G401 (cell line): ENCODE results near the gene ARMC3. TPM values are rescaled to one million over a fixed set of nuclear protein-coding genes. Genes with fewer than 3 reads are reported as not detected.
A peak's percentile ranks its signal among the peaks of the same experiment; 100 is the strongest.
"Not testable (repeated sequence)": the region's sequence is repeated elsewhere in the genome, so short reads cannot be mapped to it uniquely, and the experiment has no call there.

Experiments
- DNase-seq: peaks from one replicate; pipeline ENCODE4 v3.0.0-alpha.2; 2015; ENCODE audit warnings: low spot score
- in situ Hi-C: cut with HindIII; loops from 2 replicates; pipeline ENCODE4 v1.10.0; 2016; ENCODE audit warnings: low sequenced_read_pairs, mixed read lengths
- total RNA-seq: library from RNA; depleted of rRNA; stranded (reverse); fragments of >200 nt; shearing (Covaris generic); gene quantifications from 2 replicates; pipeline ENCODE4 v1.2.3, GENCODE V29; 2014

ARMC3 gene
- total RNA-seq, 1 experiment from 2014 or later = not detected

DNA sequence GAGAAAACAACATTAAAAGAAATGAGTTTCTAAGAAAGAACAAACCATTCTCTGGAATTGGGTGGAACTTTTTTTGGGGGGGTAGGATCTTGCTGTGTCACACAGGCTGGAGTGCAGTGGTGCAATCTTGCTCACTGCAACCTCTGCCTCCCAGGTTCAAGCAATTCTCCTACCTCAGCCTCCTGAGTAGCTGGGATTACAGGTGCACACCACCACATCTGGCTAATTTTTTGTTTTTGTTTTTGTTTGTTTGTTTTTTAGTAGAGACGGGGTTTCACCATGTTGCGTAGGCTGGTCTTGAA, 136.9 kb downstream of the ARMC3 start:
- in situ Hi-C loops, DNase-seq: not testable (repeated sequence)

DNA sequence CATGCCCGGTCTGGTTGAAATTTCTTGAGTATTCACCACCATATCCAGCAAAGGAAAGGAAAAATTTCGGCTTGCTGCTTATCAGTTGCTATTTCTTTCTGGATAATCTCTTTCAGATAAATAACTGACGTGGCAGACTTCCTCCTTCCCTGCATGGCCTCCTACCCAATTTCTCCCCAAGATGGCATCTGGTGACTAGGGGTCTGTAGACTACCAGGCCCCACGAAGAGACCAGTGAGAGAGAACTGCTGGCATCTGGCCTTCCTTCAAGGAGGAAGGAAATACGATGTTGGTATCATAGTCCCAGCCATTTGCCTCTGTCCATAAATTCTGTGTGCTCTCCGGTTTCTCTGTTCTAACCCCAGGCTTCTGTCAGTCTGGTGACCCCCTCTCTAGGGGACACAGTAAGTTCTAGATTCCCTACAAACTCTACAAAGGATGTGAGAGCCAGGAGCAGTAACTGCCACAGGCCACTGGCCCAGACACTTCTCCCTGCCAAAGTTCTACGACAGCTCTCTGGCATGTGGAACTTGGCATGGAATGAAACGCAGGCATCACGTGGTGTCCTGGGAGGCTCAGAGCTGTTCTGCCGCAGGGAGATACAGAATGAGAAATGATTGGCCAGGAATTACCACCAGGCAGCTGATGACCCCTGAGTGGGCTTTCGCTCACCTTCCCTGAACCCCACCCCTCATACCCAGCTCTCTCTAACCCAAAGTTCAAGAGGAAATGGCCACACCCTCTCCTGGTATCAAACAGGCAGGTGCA, 137.5 kb downstream of the ARMC3 start:
- DNase-seq = peak; percentile 53
- in situ Hi-C loops = no loop called here

DNA sequence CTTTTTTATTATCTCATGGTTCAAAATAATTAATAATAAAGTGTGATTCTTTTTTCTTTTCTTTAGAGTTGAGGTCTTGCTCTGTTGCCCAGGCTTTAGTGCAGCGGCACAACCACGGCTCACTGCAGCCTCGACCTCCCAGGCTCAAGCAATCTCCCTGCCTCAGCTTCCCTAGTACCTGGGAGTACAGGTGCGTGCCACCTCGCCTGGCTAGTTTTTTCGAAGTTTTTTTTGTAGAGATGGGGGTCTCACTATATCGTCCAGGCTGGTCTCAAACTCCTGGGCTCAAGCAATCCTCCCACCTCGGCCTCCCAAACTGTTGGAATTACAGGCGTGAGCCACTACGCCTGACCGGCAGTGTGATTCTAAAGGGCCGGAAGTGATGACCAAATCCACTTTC, 139.5 kb downstream of the ARMC3 start:
- in situ Hi-C loops = no loop called here
- no peak for DNase-seq

DNA sequence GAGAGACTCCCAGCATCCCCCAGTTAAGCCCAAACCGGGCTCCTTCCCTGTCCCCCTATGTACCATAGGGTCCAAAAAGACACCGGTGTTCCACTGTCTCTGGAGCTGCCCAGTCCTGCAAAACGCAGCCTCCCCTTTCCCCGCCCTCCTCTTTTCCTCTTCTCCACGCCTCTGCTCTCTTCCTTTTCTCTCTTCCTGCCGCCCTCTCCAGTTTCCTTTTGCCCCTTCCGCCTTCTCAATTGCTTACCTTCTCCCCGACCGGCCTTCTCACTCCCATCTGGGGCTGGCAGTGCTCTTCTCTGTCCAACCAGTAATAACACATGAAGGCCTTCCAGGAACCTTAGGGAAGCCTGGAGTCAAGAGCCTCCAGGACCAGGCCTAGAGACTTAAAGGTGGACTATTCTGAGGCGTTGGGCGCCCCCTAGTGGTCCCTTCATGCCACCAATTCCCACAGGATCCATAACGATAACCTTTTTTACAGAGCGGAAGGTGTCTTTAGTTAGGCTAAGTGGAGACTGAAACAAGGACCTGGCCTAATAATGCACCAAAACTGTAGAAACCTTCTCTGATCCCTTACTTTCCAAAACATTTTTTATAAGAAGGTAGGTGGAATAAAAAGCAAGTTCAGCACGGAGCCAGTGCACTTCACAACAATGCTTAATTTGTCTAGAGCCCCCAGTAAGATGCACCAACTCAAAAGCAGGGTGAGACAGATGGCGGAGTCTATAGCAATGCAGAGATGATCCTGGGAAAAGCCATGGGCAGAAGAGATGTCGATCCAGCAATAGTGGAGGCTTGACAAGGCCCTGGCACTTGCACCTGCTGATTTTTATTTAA, 140.3 kb downstream of the ARMC3 start:
- in situ Hi-C loops = no loop called here
- peak; percentile 82 for DNase-seq

DNA sequence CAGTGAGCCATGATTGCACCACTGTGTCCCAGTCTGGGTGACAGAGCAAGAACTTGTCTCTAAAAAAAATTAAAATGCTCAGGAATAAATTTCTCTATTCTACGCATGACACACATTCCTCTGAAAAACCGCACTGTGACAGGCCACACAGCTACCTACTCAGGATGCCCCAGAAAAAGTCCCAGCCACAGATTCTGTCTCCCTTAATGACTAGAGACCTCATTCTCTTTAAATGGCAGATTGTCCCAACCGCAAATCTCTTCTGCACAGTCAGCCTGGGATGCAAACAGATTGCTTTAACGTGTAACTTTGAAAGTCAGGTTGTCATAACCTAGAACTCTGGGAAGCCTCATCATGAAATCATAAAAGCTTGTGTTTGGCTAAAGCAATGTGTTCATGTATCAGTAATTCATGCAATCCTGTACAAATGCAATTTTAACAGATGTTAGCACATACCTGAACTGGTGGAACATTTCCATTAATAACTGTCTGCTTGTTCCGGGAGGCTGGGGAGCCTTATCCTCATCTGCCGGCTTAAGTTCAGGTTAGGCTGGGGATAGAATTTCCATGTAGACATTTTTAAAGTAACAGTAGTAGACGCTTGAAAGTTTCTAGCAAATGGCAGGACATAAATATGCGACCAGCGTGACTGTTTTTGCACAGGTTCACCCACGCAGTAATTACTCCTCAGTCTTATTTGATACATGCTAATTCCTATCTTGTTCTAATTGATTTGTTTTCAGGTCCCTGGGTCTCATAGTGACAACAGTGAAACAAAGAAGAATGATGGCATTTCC, 141.4 kb downstream of the ARMC3 start:
- in situ Hi-C loops = no loop called here
- DNase-seq = no peak

DNA sequence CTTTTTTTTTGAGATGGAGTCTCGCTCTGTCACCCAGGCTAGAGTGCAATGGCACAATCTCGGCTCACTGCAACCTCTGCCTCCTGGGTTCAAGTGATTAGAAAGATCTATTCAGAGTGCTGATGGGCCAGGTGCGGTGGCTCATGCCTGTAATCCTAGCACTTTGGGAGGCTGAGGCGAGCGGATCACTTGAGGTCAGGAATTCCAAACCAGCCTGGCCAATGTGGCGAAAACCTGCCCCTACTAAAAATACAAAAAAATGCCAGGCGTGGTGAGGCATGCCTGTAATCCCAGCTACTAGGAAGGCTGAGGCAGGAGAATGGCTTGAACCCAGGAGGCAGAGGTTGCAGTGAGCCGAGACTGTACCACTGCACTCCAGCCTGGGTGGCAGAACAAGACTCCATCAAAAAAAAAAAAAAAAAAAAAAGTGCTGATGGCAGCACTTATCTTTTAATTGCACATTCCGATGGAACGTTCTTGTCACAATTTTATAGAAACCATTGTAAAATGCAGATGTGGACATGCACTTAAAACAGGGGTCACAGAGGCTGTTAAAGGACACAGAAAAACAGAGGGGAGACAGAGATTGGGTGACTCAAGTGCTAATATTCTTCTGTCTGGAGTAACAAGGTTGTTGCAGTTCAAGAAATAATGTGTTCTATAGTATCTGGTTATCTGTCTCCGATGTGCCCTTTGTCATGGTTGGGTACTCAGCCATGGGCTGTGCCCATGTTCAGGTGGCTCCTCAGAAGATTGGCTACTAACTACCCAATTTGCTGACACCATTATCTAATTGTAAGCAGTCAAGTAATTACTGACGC, 142.4 kb downstream of the ARMC3 start:
- DNase-seq, in situ Hi-C loops: not testable (repeated sequence)

DNA sequence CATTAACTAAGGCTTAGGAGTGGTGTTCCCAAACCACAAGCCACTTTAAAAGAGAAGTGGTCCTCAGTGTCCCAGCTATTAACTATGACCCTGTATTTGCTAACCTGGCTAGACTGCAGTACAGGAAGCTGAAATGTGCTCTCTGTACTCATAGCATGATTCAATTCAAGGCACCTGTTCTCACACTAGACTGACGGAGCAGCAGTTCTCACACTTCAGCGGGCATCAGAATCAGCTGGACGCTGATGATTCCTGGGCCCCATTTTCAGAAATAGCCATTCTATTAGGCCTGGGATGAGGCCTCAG, 143.0 kb downstream of the ARMC3 start:
- in situ Hi-C loops = no loop called here

DNA sequence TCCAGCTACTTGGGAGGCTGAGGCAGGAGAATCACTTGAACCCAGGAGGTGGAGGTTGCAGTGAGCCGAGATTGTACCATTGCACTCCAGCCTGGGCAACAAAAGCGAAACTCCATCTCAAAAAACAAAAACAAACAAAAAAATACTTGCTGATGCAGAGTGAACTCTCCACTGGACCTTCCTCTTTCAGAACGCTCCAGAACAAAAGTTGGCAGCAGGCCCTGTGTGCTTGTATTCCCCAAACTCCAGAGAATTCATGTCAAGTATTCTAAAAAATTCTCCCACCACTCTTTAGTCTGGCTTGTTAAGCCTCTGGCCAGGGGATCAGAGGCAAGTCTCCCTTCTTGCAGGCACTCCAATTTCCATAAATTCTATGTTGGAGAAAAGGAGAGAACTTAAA, 144.7 kb downstream of the ARMC3 start:
- DNase-seq, in situ Hi-C loops: not testable (repeated sequence)

More for the DNA sequence above, 143.0 kb downstream of the ARMC3 start:
- no peak for DNase-seq

DNA sequence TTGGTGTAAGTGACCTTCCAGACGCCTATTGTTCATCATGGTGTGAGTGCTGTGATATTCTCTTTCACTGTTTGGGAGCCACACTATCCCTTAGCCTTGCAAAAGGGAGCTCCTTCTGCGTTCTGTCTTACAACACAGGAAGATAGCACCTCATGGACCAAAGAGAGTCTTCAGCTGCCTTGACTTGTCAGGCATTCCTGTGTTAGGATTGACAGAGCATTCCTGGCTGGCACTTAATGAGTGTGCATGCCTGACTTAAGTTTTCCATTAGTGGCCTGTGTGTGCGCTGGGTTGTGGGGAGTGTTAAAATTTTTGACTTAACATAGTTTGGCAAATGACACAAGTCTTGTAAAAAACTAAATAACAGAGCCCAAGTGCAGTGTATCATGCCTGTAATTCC, 145.7 kb downstream of the ARMC3 start:
- no peak for DNase-seq
- in situ Hi-C loops = no loop called here

DNA sequence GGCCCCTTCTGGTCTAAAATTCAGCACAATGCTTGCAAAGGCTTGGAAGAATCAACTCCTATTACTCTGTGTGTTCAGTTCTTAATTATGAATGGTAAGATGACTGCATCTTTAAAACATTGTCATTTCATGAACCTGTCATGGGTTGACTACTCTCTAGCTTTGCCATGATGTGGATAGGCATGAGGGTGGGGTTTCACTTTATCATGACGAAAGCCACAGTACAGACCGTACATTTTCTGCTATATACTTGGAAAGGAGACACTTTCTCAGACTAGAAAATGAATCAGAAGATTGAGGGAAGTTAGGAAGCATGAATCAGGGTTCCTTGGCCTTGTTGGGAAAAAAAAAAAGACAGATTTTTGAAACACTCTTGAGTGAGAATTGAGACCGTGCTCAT, 147.8 kb downstream of the ARMC3 start:
- in situ Hi-C loops = no loop called here
- no peak for DNase-seq

DNA sequence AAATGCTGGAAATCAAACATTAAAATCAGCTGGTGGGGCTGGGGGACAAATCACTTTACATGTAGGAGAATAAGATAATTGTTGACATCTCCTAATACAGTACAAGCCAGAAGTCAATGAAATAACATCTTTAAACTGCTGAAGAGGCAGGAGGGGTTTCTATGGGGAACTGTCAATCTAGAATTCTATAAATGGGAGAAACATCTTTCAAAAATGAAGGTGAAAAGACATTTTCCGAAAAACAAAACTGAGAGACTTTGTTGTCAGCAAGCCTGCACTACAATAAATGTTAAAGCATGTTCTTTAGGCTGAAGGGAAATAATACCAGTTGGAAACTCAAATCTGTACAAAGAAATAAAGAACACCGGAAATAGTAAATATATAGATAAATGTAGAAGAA, 150.3 kb downstream of the ARMC3 start:
- no peak for DNase-seq
- in situ Hi-C loops = no loop called here

DNA sequence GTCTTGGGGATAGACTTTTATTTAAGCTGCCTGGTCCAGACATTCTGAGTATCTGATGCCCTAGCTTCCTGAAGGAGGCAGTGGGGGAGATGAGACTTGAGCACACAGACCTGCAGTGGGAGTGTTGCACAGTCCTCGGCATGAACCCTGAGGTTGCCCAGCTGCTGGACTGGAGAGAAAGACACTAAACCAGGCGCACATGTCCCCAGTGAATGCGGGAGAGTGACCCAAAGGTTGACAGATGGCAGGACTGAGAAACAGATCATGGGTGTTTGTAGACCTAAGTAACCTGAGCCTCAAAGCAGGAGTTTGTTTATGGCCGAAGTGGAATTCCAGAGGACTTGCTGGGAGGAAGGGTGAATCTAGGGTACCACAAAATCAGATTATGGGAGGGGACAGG, 151.8 kb downstream of the ARMC3 start:
- no peak for DNase-seq
- in situ Hi-C loops = no loop called here

DNA sequence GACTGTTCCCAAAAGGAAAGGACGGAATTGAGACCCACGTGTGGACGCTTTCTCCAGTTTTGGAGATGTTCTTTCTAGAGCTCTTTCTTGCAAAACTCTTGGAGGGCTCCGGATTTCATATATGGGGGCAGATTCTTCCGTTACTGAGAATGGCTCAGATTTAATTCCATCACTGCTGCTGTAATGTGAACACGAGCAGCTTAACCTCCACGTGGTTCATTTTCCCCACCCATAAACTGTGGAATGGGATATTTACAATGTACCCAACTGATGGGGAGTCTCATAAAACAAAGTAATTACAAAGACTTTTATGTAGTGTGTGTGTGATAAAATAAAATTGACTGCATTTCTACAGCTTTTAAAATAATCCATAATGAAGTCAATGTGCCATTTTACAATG, 152.4 kb downstream of the ARMC3 start:
- in situ Hi-C loops = no loop called here
- no peak for DNase-seq

DNA sequence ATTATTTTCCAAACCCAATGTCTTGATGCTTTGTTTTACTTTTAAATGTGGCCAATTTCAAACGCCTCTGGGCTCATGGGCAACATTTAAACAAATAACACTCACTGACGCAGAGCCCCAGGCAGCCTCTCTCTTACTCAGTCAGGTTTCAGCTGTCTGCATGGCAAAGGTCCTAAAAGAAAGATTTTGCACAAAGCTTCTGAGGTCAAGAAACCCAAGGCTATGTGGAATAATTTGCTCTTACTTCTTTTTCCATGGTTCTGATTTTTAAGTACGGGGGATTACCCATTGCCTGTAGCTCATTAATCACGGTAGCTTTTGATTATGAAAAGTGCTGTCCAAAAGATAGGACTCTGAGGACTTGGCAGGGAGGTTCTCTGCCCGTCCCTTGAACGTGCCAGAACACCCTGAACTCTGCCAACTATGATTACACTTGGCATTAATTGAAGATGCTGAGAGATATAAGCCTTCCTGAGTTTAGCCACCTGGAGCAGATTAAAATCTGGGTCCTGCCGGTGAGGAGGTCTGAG, 153.4 kb downstream of the ARMC3 start:
- peak; percentile 88 for DNase-seq

DNA sequence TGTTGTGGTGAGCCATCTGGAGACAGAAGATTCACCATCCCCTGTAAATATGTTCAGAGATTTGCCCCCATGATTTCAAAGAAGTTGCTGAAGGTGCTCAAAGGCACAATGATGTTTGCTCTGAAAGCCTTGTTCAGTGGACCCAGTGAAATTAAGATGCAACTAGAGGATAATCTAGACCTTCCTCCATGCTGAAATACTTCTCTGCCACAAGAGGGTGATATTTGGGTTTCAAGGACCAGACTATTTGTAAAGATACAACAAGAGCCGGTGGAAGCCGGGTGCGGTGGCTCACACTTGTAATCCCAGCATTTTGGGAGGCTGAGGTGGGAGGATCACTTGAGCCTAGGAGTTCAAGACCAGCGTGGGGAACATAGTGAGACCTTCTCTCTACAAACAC, 154.0 kb downstream of the ARMC3 start:
- peak; percentile 55 for DNase-seq
- in situ Hi-C loops = no loop called here

More for the DNA sequence above, 153.4 kb downstream of the ARMC3 start:
- in situ Hi-C loops = no loop called here
